Heart left ventricle (tissue), 16 donors: ENCODE data around the gene GDA. TPM values are rescaled to one million over a fixed set of nuclear protein-coding genes. Genes with fewer than 3 reads are reported as not detected.
"Not testable (repeated sequence)": the region's sequence is repeated elsewhere in the genome, so short reads cannot be mapped to it uniquely, and the experiment has no call there.

Experiments used
- ATAC-seq, 4 donors: fragments of 200-7000 bp; cut with Tn5 transposase; one replicate each; pipeline ENCODE4 v1.9.1; 2020 to 2022; ENCODE audit warnings: moderate library complexity in 4 of 4, mild to moderate bottlenecking in 3 of 4, moderate number of reproducible peaks in 1 of 4
- DNase-seq, 5 donors: peaks; one replicate each; pipeline ENCODE4 v3.0.0-alpha.2; 2020
- H3K27ac ChIP-seq, 12 donors: fragments of 200-600 bp; sonication (generic) in 4 of 12; one replicate each; pipeline versions ENCODE4 v1.5.0 to v1.8.0; 2016 to 2022; ENCODE audit warnings: mild to moderate bottlenecking in 2 of 12
- H3K27me3 ChIP-seq, 9 donors: fragments of 200-600 bp; sonication (generic) in 2 of 9; one replicate each; pipeline versions ENCODE4 v1.5.1 to v1.8.0; 2016 to 2022; ENCODE audit warnings: mild to moderate bottlenecking in 3 of 9
- H3K36me3 ChIP-seq, 9 donors: fragments of 200-600 bp; sonication (generic) in 2 of 9; one replicate each; pipeline versions ENCODE4 v1.5.0 to v1.8.0; 2018 to 2022; ENCODE audit warnings: mild to moderate bottlenecking in 2 of 9
- H3K4me1 ChIP-seq, 12 donors: fragments of 200-600 bp; sonication (generic) in 4 of 12; one replicate each; pipeline versions ENCODE4 v1.5.0 to v1.8.0; 2016 to 2022; ENCODE audit warnings: mild to moderate bottlenecking in 3 of 12
- H3K4me3 ChIP-seq, 12 donors: fragments of 200-600 bp; sonication (generic) in 4 of 12; one replicate each; pipeline versions ENCODE4 v1.5.0 to v1.8.0; 2017 to 2022; ENCODE audit warnings: mild to moderate bottlenecking in 9 of 12, moderate library complexity in 4 of 12
- H3K9me3 ChIP-seq, 12 donors: fragments of 200-600 bp; sonication (generic) in 4 of 12; one replicate each; pipeline versions ENCODE4 v1.5.0 to v1.8.0; 2016 to 2022; ENCODE audit warnings: mild to moderate bottlenecking in 1 of 12
- CTCF ChIP-seq, 12 donors: fragments of 200-600 bp; sonication (generic) in 4 of 12; IDR thresholded peaks; one replicate each; pipeline versions ENCODE4 v1.5.0 to v1.8.0; 2018 to 2022; ENCODE audit warnings: antibody characterized with exemption in 12 of 12, mild to moderate bottlenecking in 5 of 12
- POLR2A ChIP-seq, 2 donors: fragments of 450-650 bp; IDR thresholded peaks; one replicate each; pipeline ENCODE4 v1.6.1; 2017; ENCODE audit warnings: antibody characterized with exemption in 2 of 2, mild to moderate bottlenecking in 2 of 2, moderate library complexity in 2 of 2
- WGBS, 4 donors: extraction: QIAGEN DNeasy Blood & Tissue Kit in 2 of 4; methylation state at CpG; one replicate each; pipeline versions ENCODE4 v1.1.5 to v1.1.7; 2013 to 2018; 5-methylcytosine and 5-hydroxymethylcytosine counted together
- intact Hi-C, 10 donors: fragments of 100-400 bp; cut with DNase I; formaldehyde crosslinking; loops; one replicate each; pipeline versions ENCODE4 v1.11.1 to v1.14.2; 2022
- polyA plus RNA-seq, 2 donors: library from polyadenylated mRNA; stranded (reverse); fragments of 200-250 nt; gene quantifications; one replicate each; pipeline ENCODE4 v1.2.3, GENCODE V29; 2013
- total RNA-seq, 9 donors: library from RNA; depleted of rRNA in 2 of 9; stranded (reverse); fragments of >200 nt in 2 of 9; fragmentation: NEBNext Ultra II Directional in 3 of 9; extraction: Animal tissue kit (Norgen Biotek cat#: 25700) in 3 of 9; gene quantifications; one replicate each; pipeline versions ENCODE4 v1.1.0 to v1.2.4, GENCODE V29; 2016 to 2023
- donor health status: ischemic (EF 13 %, LVEDD 7.1; RV severe dilation, severe dysfunction).
- donor health status: healthy with polysubstance abuse.
- donor health status: DM: no; HTN: yes; CAD: no.
- donor health status: DM: no; HTN: no; CAD: no.
- donor health status: ischemic (EF 25% LVEDD 6.9; RV normal size, moderate dysfunction).
- donor health status: ischemic (EF 25% LVEDD 5.7; RV mildly dilated, moderate dysfunction).
- donor health status: healthy.
- donor health status: DM: yes; HTN: yes; CAD: no.
- donor health status: ischemic (EF 35%, LVEDD 5.7; RV mildly dilated, moderate dysfunction).
- donor health status: nonischemic (EF 11% LVEDD 7.7; RV severe dilation, severe dysfunction).
- donor health status: DM: yes; HTN: yes; CAD: no.
- donor health status: PGD.
- donor health status: ischemic (EF 29% LVEDD 5.4; RV normal size, mild dysfunction).
- donor health status: nonischemic (EF 23%, LVEDD 6.1; RV moderate dilation, normal function).

The GDA gene
- total and polyA plus RNA-seq, 11 donors = 0.08 to 1.1 (median 0.19) TPM; not detected in 5

GRCh38 chr9:72262063-72262462 is 112.8 kb downstream of the GDA start:
- Histone ChIP-seq H3K9me3 (no peaks in the 10 kb centered on the region), H3K27ac (no peak overlapping the region), H3K27me3 (peaks cover 0 to 20% (median 0%) of the 10 kb centered on the region in 9 donors), H3K4me3 (no peak overlapping the region), H3K36me3 (no peaks in the 10 kb centered on the region), H3K4me1 (no peaks in the 10 kb centered on the region)
- no peak for DNase-seq
- no peak for ATAC-seq
- intact Hi-C loops = loop anchor here in 1 of 10 donors (10.0 kb wide), 1 partner anchor 457 kb away; no protein-coding TSS in a partner anchor
- 25 to 39% (median 28%) methylated on average over 2 of the region's 2 CpGs for WGBS, 4 donors
- TF ChIP-seq POLR2A (IDR thresholded peaks at IDR 0.05) (no peak), CTCF (IDR thresholded peaks at IDR 0.05) (no peak)

- intact Hi-C loops = loop anchor here in 1 of 10 donors (10.0 kb wide), 1 partner anchor 459 kb away; no protein-coding TSS in a partner anchor
- ATAC-seq (no peak), DNase-seq (no peak)
- WGBS, 4 donors = 92 to 97% (median 94%) methylated on average over 1 of the region's 1 CpG
- no peak overlapping the region for H3K27ac ChIP-seq
- no peak overlapping the region for H3K4me3 ChIP-seq
- H3K9me3 ChIP-seq = no peaks in the 10 kb centered on the region
- no peaks in the 10 kb centered on the region for H3K36me3 ChIP-seq
- H3K27me3 ChIP-seq = peaks cover 0 to 8% (median 0%) of the 10 kb centered on the region in 9 donors
- TF ChIP-seq CTCF (IDR thresholded peaks at IDR 0.05) = no peak
- TF ChIP-seq POLR2A (IDR thresholded peaks at IDR 0.05) = no peak
- H3K4me1 ChIP-seq = no peaks in the 10 kb centered on the region
Observed at GRCh38 chr9:72263572-72263971, 114.3 kb downstream of the GDA start.

GRCh38 chr9:72268961-72269360 is 119.7 kb downstream of the GDA start:
- Histone ChIP-seq H3K27me3 (no peaks in the 10 kb centered on the region), H3K9me3 (no peaks in the 10 kb centered on the region), H3K4me3 (no peak overlapping the region), H3K36me3 (no peaks in the 10 kb centered on the region), H3K4me1 (no peaks in the 10 kb centered on the region), H3K27ac (no peak overlapping the region)
- TF ChIP-seq POLR2A (IDR thresholded peaks at IDR 0.05) (no peak), CTCF (IDR thresholded peaks at IDR 0.05) (no peak)
- no peak for ATAC-seq
- no peak for DNase-seq
- 60 to 72% (median 66%) methylated on average over 3 of the region's 3 CpGs for WGBS, 4 donors
- intact Hi-C loops = loop anchor here in 2 of 10 donors (1.0 to 10.0 kb wide), 2 partner anchors 229 to 464 kb away; no protein-coding TSS in a partner anchor

- 96 to 99% (median 98%) methylated on average over 3 of the region's 3 CpGs for WGBS, 4 donors
- H3K4me1 ChIP-seq, H3K27ac ChIP-seq, DNase-seq, ATAC-seq, H3K9me3 ChIP-seq, H3K4me3 ChIP-seq, H3K36me3 ChIP-seq, H3K27me3 ChIP-seq: not testable (repeated sequence)
- intact Hi-C loops = loop anchor here in 5 of 10 donors (5.0 to 10.0 kb wide), 3 partner anchors 463 to 914 kb away; no protein-coding TSS in a partner anchor
Observed at GRCh38 chr9:72270359-72270758, 121.1 kb downstream of the GDA start.
